IPS DF 4.7 (cell line): Measurements from ENCODE around the gene ARFGEF2.
"Not testable (repeated sequence)": the region's sequence is repeated elsewhere in the genome, so short reads cannot be mapped to it uniquely, and the experiment has no call there.

Experiments
- DNase-seq: peaks from one replicate; pipeline ENCODE4 v3.0.0-alpha.2; 2013; ENCODE audit warnings: low spot score; ENCODE audit errors: extremely low read depth

ARFGEF2 gene

DNA sequence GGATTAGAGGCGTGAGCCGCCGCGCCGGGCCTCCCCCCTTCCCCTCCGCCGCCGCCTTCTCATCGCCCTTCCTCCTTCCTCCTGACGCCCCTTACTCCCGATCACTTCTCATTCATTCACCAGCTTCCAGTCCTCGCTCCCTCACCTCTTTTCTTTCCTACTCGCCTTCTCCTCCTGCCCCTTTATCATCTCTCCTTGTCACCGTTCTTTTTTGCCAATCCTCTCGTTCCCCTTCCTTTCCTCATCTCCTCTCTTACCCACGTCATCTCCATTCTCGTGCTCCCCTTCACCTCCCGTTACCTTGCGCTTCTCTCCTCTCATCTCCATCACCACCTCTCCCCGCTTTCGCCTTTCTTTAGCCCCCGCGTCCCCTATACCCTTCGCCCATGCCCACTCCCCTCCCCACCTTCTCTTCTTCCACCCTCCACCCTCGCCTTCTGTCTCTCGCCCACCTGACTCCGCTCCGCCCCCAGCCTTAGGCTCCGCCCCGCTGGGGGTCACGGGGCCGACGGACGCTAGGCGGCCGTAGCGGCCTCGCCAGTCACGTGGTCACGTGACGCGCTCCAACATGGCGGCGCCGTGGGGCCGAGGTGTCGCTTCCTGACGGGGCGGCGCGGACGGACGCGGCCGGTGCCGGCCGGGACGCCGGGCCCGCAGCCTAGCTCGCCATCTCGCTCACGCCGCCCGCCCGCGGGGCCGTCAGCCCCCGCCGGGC lies at the start of gene ARFGEF2:
Gene ARFGEF2, plus strand, starts transcription at position 544 of the 715 bp plus-strand sequence. CDS start 179 bp downstream, outside the sequence.
- DNase-seq: no peak

DNA sequence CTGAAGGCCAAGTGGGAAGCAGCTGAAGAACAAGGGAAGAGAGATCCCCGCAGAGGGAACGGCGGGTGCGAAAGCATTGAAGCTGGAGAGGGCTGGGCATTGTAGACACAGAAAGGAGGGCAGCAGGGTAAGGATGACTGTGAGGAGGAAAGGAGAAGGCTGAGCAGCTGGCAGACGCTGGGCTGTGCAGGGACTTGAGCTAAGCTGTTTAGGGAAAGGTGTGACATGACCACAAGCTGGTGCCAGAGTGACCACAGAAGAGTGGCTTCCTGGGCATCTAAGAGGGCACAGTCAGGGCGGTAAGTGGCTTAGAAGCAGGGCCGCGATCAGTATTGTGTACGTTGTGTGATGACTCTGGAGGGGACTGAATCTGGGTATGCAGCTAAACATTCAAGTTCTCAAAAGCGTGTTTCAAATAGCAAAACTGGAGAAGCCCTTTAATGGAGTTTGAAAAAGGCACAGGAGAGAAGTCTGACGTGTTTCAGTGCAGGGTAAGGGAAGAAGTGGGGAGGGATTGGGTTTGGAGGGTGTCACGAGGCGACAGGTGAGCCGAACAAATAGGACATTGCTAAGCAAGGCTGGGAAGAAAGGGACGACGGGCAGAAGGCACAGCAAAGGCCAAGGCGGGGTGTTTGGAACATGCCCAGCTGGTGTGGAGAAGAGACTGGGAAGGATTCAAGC lies 46.1 kb upstream of the ARFGEF2 start:
- DNase-seq: no peak

DNA sequence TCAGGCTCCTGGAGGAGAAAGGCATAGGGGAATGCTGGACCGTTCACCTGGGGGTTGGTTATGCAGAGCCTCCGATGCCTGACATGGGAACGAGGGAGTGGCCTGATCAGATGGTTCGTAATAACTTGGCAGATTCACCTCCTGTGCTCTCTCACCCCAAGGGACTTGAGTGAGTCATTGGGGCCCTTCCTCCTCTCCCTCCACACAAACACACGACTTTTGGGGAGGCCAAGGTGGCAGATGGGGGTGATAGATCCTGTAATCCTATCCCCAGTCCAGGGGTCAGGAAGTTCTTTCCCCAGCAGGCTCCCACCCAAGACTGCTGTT lies 45.6 kb upstream of the ARFGEF2 start:
- DNase-seq: no peak

DNA sequence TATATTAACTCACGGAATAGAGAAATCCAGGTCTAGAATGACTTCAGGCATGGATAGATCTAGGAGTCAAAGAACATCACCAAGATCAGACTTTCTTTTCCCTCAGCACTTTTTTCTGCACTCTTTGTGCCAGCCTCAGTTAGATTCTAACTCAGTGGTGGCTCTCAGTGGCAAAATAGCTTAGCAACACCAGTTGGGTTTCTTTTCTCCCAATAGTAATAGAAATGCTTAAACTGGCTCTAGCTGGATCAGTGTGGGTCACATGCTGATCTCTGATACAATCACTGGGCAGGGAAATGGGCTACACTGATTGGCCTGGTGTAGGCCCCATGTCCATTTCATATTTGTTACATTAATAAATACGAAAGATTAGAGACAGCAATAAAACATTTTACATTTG lies 44.2 kb upstream of the ARFGEF2 start:
- DNase-seq: no peak

DNA sequence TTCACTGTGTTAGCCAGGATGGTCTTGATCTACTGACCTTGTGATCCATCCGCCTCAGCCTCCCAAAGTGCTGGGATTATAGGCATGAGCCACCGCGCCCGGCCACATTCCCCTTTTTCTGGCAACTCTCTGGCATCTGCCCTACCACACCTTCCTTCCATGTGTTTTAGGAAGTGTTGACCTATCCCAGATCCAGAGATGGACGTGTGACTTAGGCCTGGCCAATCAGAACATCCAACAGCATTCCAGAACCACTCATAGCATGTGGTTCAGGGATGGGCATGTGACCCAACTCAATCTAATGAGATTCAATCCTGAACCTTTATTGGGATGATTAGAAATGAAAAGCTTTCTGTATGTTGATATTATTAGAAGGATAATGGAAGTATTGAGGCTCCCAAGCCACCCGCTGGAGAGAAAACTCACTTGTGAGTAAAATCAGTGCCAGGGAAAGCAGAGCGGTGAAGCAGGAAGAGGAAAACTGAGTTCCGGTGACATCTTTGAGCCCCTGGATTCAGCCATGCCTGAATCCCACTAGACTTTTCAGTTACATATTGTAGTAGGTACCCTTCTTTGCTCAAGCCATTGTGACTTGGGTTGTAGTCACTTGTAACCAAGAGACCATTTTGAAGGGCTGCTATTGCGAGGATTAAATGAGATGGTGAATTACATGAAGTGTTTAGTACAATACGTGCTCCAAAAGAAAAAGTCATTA lies 42.8 kb upstream of the ARFGEF2 start:
- no peak for DNase-seq

DNA sequence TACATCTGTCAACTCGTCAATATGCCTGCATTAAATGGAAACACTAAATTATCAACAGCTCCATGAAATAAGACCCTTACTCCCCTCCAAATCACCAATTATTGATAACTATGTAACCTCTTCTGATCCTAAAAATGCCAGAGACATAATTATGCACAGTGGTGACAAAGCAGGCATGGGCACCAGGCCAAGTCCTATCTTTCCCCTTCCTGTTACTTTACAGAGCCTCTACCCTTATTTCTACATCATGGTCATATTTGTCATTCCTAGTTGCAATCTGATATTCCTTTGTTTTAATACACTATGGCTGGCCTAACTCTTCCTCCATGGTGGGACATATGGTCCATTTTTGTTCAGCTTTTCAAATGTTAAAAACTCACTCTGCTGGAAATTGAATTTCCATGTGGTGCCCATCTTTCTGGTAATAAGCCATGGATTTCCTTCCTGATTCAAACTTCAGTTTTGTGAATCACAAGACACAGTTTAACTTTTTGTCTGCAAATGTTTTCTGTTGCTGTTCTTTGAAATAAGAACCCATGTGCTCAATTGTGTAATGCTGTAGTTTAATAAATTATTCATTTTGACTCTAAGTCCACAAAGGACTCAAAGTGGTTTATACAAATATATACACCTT lies 41.8 kb upstream of the ARFGEF2 start:
- DNase-seq: no peak

DNA sequence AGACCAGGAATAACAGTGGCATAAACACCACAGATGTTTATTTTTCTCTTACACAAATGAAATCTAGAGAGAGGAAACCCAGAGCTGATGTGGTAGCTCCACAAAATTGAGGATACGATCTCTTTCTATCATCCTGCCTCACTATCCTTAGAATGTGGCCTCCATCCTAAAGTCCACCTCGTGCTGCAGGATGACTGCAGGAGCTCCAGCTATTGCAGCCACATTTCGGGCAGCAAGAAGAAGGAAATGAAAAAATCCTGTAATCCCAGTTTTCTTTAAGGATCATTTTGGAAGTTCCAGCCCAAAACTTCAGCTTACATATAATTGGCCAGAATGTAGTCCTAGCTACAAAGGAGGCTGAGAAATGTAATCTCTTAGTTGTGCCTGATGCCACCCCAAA lies 41.2 kb upstream of the ARFGEF2 start:
- no peak for DNase-seq

DNA sequence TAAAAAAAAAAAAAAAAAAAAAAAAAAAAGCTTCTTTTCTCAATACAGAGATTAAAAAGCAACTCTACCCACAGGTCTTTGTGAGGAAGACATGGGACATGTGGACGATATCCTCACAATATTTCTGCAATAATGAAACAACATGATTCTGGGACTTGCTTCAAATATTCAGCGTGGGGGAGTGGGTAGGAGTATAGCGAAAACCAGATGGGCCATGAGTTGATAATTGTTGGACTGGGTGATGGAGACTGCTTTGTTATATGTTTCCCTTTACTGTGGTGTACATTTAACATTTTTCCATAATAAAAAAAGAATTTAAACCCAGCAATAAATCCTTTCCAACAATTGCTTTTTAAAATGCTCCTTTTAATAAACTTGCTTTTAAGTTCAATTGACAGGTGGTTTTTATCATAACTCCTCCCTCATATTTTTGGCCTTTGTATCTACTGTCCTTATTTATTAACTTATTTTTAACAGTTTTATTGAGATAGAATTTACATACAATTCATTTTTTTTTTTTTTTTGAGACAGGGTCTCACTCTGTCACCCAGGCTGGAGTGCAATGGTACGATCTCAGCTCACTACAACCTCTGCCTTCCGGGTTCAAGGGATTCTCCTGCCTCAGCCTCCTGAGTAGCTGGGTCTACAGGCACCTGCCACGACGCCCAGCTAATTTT lies 40.4 kb upstream of the ARFGEF2 start:
- DNase-seq: no peak

DNA sequence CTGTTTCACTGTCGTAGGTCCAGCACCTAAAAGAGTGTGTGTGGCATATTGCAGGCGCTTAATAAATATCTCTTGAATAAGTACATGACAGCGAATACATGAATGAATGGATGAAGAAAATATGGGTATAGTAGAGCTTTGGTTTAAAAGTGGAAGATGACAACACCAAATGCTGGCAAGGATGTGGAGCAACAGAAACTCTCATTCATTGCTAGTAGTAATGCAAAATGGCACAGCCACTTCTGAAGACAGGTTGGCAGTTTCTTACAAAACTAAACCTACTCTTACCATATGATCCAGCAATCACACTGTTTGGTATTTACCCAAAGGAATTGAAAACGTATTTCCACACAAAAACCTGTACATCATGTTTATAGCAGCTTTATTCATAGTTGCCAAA lies 36.3 kb upstream of the ARFGEF2 start:
- DNase-seq: no peak

DNA sequence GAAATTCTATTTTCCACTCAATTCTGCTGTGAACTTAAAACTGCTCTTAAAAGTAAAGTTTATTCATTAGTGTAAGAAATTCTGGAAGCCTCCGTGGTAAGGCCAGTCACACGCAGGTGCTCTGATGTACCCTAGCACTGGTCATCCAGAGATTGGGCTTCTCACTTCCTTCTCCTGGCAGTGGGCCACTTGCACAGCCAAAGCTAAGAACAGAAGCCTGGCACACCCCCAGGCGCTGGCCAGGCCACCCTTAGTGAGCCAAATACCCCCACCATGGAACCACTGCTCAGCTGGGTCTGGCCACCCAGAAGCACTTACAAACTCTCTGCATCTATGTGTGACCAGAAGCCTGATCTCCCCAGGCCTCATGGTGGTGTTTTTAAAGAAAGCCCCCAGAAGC lies 35.3 kb upstream of the ARFGEF2 start:
- DNase-seq: no peak

DNA sequence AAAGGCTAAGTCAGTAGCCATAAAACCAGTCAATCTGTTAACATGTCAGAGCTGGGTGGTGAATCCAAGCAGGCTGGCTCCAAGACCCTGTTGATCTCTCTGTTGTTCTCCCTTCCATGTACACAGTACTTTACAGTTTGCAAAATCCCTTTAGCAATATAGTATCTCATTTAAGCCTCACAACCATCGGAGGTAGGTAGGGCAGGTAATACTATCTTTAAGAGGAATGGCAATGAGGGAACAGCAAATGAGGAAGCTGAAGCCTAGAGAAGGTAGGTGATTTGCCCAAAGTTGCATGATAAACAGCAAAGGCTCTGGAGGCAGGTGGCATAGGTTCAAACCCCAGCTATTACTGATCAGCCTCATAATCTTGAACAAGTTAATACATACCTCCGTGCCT lies 34.7 kb upstream of the ARFGEF2 start:
- no peak for DNase-seq

DNA sequence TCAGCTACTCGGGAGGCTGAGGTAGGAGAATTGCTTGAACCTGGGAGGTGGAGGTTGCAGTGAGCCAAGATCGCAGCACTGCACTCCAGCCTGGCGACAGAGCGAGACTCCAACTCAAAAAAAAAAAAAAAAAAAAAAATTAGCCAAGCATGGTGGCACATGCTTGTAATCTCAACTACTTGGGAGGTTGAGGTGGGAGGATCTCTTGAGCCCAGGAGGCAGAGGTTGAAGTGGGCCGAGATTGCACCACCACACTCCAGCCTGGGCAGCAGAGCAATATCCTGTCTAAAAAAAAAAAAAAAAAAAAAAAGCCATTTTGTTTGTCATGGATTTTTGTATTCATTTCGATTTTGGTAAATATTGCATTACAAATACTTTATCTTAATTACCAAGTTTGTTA lies 33.0 kb upstream of the ARFGEF2 start:
- not testable (repeated sequence) for DNase-seq

DNA sequence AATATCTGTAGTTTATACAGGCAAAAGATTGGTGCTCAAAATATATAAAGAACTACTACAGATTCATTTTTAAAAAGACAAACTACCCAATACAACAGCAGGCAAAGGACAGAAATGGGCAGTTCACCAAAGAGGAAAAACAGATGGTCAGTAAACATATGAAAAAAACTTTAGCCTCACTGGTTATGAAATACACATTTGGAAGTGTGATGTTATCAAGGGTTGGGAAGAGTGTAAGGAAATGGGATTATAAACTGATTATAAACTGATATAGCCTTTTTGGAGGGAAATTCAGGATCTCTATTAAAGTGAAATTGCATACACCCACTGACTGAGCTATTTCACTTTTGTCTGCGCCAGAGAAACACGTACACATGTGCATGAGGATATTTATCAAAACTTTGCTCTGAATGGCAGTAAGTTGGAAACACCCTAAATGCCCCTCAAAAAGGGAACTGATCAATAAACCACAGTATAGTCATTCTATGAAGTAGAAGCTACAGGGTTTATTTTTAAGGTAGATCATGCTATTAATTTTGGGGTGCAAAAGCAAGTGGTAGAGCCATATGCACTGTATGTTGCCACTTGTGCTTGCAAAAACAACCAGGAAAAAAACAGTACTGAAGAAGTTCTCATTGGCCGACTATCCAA lies 32.2 kb upstream of the ARFGEF2 start:
- no peak for DNase-seq

DNA sequence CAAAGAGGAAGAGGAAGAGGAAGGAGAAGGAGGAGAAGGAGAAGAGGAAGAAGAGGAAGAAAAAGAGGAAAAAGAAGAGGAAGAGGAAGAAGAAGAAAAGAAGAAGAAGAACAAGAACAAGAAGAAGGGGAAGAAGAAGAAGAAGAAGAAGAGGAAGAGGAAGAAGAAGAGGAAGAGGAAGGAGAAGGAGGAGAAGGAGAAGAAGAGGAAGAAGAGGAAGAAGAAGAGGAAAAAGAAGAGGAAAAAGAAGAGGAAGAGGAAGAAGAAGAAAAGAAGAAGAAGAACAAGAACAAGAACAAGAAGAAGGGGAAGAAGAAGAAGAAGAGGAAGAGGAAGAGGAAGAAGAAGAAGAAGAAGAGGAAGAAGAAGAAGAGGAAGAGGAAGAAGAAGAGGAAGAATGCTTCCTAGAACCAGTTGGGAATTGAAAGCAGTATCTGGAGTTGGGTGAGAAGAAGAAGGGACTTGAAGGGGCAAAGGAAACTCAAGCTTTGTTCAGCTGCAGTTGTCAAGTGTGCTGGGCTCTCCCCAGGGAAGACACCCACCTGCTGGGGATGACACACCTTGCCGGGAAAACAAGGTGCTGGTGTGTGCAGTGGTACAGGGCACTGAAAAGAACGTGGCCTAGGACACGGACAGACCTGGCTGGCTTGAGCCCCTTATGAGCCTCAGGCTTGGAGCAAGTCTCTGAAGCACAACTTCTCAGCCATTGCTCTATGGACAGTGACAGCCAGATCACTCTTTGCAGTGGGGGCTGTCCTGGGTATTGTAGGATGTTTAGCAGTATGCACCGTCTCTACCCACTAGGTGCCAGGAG lies 30.1 kb upstream of the ARFGEF2 start:
- DNase-seq: no peak

DNA sequence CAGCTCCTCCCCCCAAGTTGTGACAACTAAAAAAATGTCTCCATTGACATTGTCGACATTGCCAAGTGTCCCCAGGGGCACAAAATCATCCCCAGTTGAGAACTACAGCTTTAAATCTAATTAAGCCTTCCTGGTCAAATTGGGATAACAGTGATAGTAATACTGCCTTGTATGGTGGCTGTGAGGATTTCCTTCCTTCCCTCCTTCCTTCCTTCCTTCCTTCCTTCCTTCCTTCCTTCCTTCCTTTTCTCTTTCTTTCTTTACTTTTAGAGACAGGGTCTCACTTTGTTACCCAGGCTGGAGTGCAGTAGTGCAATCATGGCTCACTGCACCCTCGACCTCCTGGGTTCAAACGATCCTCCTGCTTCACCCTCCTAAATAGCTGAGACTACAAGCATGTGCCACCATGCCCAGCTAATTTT lies 29.5 kb upstream of the ARFGEF2 start:
- no peak for DNase-seq

DNA sequence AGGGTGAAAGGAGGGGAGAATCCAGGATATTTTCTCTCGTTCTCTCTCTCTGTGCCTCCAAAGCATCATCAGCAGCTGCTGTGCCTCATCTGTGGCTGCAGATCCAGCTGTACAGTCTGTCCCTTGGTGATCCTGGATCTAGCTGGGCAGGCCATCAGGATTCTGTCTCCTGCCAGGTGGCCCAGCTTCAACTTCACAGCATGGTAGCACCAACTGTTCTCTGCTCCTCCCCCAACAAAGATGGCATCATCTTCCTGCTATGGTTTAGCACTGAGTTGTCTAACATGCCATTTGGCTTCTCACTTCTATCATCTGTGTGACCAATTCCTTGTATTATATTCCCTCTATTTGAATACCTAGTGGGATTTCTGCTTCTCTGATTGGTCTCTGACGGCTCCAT lies 28.6 kb upstream of the ARFGEF2 start:
- no peak for DNase-seq

DNA sequence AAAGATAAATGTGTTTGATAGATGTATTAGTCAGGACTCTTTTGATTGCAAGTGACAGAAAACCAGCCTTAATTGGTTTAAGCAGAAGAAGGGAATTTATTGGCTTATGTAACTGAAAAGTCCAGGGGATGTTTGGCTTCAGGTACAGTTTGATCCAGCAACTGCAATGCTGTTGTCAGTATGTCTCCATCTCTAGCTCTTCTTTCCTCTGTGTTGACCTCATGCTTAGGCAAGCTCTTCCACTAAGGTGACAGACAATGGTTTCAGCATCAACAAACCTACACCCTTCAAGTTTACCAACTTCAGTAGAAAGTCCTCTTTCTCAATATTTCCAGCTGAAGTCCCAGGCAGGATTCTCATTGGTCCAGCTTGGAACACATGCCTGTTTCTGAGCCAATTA lies 28.1 kb upstream of the ARFGEF2 start:
- no peak for DNase-seq

DNA sequence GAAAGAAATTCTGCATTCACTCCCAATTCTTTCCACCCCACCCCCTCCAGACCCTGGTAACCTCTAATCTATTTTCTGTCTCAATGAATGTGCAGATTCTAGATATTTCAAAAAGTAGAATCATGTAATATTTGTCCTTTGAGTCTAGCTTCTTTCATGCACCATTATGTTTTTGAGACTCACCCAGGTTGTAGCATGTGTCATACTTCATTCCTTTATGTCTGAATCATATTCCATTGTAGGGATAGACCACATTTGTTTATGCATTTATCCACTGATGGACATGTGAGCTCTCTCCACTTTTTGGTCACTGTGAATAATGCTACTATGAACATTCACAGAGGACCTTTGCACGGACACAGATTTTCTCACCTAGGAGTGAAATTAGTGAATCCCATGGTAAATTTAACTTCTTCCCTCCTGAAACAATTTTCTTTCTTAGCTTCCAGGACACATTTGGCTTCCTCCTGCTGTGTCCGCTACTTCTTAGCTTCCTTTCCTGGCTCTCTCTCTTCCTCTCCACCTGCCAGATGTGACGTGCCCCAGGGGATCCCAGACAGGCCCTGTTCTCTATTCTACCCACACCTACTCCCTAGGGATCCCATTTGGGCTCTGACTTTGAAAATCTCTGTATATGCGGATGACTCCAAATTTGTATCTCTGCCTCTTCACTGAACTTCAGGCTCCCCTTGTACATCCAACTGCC lies 24.1 kb upstream of the ARFGEF2 start:
- no peak for DNase-seq

DNA sequence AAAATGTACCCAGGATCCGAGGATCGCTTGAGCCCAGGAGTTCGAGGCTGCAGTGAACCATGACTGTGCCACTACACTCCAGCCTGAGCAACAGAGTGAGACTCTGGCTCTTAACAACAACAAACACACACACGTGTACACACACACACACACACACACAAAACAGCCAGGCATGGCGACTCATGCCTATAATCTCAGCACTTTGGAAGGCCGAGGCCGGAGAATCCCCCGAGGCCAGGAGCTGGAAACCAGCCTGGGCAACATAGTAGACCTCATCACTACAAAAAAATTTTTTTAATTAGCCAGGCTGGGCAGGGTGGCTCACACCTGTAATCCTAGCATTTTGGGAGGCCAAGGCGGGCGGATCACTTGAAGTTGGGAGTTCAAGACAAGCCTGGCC lies 23.3 kb upstream of the ARFGEF2 start:
- DNase-seq: no peak
